Astrocyte (in vitro differentiated cells and primary cell): ENCODE data around the gene CDHR1.

Source experiments
- EZH2 ChIP-seq: IDR thresholded peaks from 2 replicates; pipeline ENCODE4 v1.6.1; 2012; ENCODE audit warnings: mild to moderate bottlenecking, low read length, inconsistent platforms; ENCODE audit not compliant: insufficient read depth
- TF ChIP-seq, protein P1 (sequence below): IDR thresholded peaks from 2 replicates; pipeline ENCODE4 v1.5.1; 2011; ENCODE audit warnings: low read depth, mild to moderate bottlenecking, inconsistent platforms, low read length, moderate library complexity; ENCODE audit not compliant: insufficient read depth

DNA sequence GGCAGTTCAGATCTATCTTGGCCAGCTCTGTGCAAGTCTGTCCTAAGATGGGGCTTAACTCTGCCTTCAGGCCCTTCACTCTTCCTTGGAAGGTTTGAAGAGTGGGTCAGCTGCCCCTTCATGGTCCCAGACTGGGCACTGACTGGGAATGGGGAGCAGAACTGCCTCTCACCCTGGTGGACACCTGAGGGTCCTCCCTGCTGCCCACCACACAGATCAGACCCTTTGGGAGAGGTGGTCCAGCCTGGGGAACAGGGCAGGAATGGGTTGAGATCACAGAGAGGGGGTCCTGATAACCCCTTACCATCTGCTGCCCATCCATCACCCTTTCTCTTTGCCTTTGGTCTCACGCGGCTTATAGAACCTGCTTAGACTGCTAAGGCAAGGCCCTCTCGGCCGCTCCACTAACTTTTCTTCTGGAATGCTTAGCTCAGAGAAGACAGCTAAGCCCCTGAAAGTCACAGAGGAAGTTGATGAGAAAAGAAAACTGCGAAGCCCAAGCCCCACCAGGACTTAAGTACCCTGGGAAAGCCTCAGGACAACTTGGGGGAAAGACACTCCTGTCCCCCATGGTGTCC lies 402 bp upstream of the CDHR1 start:
- TF ChIP-seq, protein P1, sequence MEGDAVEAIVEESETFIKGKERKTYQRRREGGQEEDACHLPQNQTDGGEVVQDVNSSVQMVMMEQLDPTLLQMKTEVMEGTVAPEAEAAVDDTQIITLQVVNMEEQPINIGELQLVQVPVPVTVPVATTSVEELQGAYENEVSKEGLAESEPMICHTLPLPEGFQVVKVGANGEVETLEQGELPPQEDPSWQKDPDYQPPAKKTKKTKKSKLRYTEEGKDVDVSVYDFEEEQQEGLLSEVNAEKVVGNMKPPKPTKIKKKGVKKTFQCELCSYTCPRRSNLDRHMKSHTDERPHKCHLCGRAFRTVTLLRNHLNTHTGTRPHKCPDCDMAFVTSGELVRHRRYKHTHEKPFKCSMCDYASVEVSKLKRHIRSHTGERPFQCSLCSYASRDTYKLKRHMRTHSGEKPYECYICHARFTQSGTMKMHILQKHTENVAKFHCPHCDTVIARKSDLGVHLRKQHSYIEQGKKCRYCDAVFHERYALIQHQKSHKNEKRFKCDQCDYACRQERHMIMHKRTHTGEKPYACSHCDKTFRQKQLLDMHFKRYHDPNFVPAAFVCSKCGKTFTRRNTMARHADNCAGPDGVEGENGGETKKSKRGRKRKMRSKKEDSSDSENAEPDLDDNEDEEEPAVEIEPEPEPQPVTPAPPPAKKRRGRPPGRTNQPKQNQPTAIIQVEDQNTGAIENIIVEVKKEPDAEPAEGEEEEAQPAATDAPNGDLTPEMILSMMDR, result no peak
- no peak for TF ChIP-seq EZH2
